ENCODE data around the gene CLDN11. TPM values are rescaled to one million over a fixed set of nuclear protein-coding genes. Genes with fewer than 3 reads are reported as not detected.

Gene CLDN11
- 1 to 10 TPM in 3 of 4 donors, under 1 TPM in 1; 0.57 to 5.5 (median 1.7) TPM for total RNA-seq

DNA sequence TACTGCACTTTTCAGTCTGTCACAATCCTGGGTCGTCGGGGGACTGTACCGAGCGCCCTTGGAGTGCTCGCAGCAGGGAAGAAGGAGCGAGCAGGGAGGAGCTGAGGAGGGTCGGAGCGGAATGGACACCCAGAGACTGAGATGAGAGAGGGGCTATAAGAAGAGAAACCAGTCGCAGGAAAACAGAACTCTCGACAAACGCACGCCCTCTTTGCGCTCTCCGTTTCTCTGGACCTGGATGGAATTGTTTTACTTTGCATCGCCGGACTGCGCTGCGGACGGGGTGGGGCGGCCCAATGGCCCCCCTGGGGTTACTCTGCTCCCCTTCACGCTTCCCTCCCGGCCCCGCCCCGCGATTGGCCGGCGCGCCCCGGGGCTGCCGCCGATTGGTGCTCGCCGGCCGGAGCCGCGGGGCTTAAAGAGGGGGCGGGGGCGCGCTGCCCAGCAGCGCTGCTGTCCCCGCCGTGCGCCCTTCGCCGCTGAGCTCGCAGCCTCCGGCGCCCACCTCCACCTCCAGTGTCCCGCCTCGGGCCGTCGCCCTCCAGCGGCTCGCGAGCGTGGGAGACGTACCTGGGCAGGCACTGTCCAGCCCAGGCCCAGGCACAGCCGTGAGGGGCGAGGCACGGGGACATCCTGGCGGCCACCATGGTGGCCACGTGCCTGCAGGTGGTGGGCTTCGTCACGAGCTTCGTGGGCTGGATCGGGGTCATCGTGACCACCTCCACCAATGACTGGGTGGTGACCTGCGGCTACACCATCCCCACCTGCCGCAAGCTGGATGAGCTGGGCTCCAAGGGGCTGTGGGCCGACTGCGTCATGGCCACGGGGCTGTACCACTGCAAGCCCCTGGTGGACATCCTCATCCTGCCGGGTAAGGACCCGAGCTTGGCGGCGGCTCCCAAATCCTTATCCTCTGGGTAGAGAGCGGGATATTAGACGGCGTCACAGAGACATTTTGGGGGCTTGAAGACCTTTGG is at the start of gene CLDN11:
TSS of gene CLDN11 (plus strand) at position 447 of the 977 bp plus-strand sequence. CDS start at position 646, 199 bp downstream.
- H3K9me3 ChIP-seq: no peaks in the 10 kb centered on the region
- peaks cover 3 to 31% (median 7%) of the 10 kb centered on the region in 3 donors for H3K4me1 ChIP-seq
- H3K27ac ChIP-seq: peak within 1 kb of the TSS; percentile 39 to 87 (median 70)
- WGBS, 2 donors: 13 to 14% methylated on average over 14 to 16 of the region's 79 CpGs
- peaks cover 0 to 53% (median 4%) of the 10 kb centered on the region in 4 donors for H3K27me3 ChIP-seq
- peak in 2 of 4 donors; percentile 11 to 45 for TF ChIP-seq POLR2A (IDR thresholded peaks at IDR 0.05)
- TF ChIP-seq, protein P1, sequence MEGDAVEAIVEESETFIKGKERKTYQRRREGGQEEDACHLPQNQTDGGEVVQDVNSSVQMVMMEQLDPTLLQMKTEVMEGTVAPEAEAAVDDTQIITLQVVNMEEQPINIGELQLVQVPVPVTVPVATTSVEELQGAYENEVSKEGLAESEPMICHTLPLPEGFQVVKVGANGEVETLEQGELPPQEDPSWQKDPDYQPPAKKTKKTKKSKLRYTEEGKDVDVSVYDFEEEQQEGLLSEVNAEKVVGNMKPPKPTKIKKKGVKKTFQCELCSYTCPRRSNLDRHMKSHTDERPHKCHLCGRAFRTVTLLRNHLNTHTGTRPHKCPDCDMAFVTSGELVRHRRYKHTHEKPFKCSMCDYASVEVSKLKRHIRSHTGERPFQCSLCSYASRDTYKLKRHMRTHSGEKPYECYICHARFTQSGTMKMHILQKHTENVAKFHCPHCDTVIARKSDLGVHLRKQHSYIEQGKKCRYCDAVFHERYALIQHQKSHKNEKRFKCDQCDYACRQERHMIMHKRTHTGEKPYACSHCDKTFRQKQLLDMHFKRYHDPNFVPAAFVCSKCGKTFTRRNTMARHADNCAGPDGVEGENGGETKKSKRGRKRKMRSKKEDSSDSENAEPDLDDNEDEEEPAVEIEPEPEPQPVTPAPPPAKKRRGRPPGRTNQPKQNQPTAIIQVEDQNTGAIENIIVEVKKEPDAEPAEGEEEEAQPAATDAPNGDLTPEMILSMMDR (IDR thresholded peaks at IDR 0.05): no peak
- H3K36me3 ChIP-seq: no peaks in the 10 kb centered on the region
- intact Hi-C loops (cut with DNase I): loop anchor here (5.0 kb wide), 1 partner anchor 394 kb away; no protein-coding TSS in a partner anchor
- DNase-seq: no peak
- peak within 1 kb of the TSS; percentile 26 to 67 (median 46) for H3K4me3 ChIP-seq

DNA sequence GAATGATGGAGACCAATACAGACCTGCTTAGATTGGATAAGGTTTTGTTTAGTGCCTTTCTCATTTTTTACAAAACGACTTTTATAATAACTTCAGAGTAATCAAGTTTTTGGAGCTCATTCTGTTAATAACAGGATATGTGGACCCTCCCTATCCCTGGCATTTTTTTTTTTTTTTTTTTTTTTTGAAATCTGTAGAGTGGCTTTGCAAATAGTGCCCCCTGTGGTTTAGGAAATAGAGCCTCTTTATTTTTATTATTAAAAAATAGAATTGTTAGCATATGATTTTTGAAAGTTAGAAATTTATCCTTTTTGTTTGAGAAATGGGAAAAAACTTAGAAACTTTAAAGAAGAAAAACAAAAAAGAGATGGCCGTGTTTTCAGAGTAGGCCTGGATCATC is 49.7 kb upstream of the CLDN11 start:
- WGBS, 2 donors: 76 to 83% methylated on average over 2 of the region's 2 CpGs
- intact Hi-C loops (cut with DNase I): no loop called here
- DNase-seq: no peak
- Histone ChIP-seq H3K27ac (no peak overlapping the region), H3K4me3 (no peak overlapping the region), H3K9me3 (no peaks in the 10 kb centered on the region), H3K36me3 (peaks cover 0 to 24% (median 0%) of the 10 kb centered on the region in 3 donors), H3K4me1 (peaks cover 0 to 14% (median 7%) of the 10 kb centered on the region in 3 donors), H3K27me3 (no peaks in the 10 kb centered on the region)
- TF ChIP-seq POLR2A (IDR thresholded peaks at IDR 0.05): no peak
- TF ChIP-seq, protein P1 (IDR thresholded peaks at IDR 0.05): peak in 3 of 6 experiments; percentile 10 to 34 (median 22)

DNA sequence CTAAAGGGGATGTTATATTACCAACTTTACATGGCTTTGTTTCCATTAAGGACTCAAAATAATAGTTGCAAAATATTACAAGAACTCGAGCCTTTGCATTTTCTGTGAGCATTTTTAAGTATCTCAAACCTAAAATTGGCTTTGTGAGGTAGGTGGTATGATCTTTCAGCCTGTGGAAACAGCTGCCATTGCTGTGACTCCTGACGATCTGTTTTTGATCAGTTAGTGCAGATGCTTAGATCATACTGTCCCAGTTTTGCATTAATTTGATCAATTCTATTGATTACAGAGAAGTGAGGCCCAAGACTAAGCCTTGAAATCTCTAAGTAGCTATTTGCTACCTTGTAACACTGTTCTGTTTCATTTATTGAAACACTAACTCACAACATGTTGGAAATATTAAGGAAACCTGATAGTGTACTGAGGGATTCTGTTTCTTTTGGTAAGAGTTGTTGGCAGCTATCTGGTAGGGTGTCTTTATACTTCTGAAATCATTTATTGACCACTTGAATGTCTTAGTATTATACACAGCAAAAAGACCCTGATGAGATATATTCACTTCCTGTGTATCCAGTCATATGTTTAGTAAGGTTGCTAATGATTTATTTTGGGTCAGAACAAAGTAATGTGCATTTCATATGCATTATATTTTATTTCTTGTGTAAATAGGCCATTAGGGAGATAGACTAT is 46.3 kb upstream of the CLDN11 start:
- Histone ChIP-seq H3K4me3 (no peak overlapping the region), H3K36me3 (peaks cover 0 to 14% (median 0%) of the 10 kb centered on the region in 3 donors), H3K4me1 (peaks cover 0 to 23% (median 7%) of the 10 kb centered on the region in 3 donors), H3K27ac (no peak overlapping the region), H3K9me3 (no peaks in the 10 kb centered on the region), H3K27me3 (no peaks in the 10 kb centered on the region)
- 62 to 69% methylated on average over 2 of the region's 2 CpGs for WGBS, 2 donors
- DNase-seq: no peak
- TF ChIP-seq, protein P1 (IDR thresholded peaks at IDR 0.05): no peak
- TF ChIP-seq POLR2A (IDR thresholded peaks at IDR 0.05): no peak
- intact Hi-C loops (cut with DNase I): no loop called here

DNA sequence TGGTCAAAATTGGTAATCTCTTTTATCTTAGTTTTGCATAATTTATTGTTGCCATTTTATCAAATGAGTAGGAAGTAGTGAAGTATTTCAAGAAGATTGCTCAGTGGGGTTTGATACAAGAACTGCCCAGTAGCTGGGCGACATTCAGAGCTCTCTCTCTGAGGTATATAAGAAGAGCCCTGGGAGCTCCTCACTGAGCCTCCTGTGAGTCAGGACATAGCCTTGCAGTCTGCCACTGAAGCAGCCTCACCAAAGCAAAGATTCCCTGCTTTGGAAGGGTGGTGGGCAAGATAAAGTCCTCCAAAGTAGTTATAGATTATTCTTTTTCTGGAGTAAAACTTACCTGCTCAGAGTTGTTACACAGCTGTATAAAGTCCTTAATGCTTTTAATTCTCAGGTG is 35.1 kb upstream of the CLDN11 start:
- TF ChIP-seq, protein P1 (IDR thresholded peaks at IDR 0.05): no peak
- TF ChIP-seq POLR2A (IDR thresholded peaks at IDR 0.05): no peak
- Histone ChIP-seq H3K27ac (no peak overlapping the region), H3K4me1 (no peaks in the 10 kb centered on the region), H3K27me3 (no peaks in the 10 kb centered on the region), H3K36me3 (peaks cover 0 to 87% (median 5%) of the 10 kb centered on the region in 3 donors), H3K4me3 (no peak overlapping the region), H3K9me3 (no peaks in the 10 kb centered on the region)
- intact Hi-C loops (cut with DNase I): no loop called here
- no peak for DNase-seq
- 89 to 100% methylated on average over 1 of the region's 1 CpG for WGBS, 2 donors
